GM23338 (cell line): ENCODE measurements around the gene MYRF. TPM values are rescaled to one million over a fixed set of nuclear protein-coding genes. Genes with fewer than 3 reads are reported as not detected.

Source experiments
- ATAC-seq: fragments of 200-7000 bp; cut with Tn5 transposase; 3 replicates; pipeline ENCODE4 v1.9.1; 2020
- DNase-seq: peaks from one replicate; pipeline ENCODE4 v3.0.0-alpha.2; 2015; ENCODE audit warnings: low spot score
- H2AFZ ChIP-seq: fragments of 200-600 bp; sonication (generic); 2 replicates; pipeline ENCODE4 v1.8.0; 2016; ENCODE audit warnings: antibody characterized with exemption, mild to moderate bottlenecking, moderate library complexity
- H3F3A ChIP-seq: fragments of 200-600 bp; sonication (generic); replicated peaks from 2 replicates; pipeline ENCODE4 v1.8.0; 2017; ENCODE audit warnings: antibody characterized with exemption, mixed run types, low read depth
- H3K27ac ChIP-seq: fragments of 200-600 bp; sonication (generic); 2 replicates; pipeline ENCODE4 v1.6.1; 2016; ENCODE audit warnings: low read depth
- H3K27me3 ChIP-seq: fragments of 200-600 bp; sonication (generic); 2 replicates; pipeline ENCODE4 v1.8.0; 2016; ENCODE audit warnings: mild to moderate bottlenecking, mixed run types, moderate library complexity; ENCODE audit not compliant: insufficient read depth
- H3K36me3 ChIP-seq: fragments of 200-600 bp; sonication (generic); 2 replicates; pipeline ENCODE4 v1.8.0; 2016; ENCODE audit warnings: mild to moderate bottlenecking; ENCODE audit not compliant: insufficient read depth
- H3K4me1 ChIP-seq: fragments of 200-600 bp; sonication (generic); 2 replicates; pipeline ENCODE4 v1.8.0; 2016; ENCODE audit warnings: mild to moderate bottlenecking, moderate library complexity; ENCODE audit not compliant: insufficient read depth
- H3K4me2 ChIP-seq: fragments of 200-600 bp; sonication (generic); 2 replicates; pipeline ENCODE4 v1.7.1; 2017; ENCODE audit warnings: mixed run types
- H3K4me3 ChIP-seq: fragments of 200-600 bp; sonication (generic); 2 replicates; pipeline ENCODE4 v1.6.1; 2016; ENCODE audit warnings: mixed run types
- H3K79me2 ChIP-seq: fragments of 200-600 bp; sonication (generic); replicated peaks from 2 replicates; pipeline ENCODE4 v1.8.0; 2017; ENCODE audit warnings: mild to moderate bottlenecking; ENCODE audit not compliant: insufficient read depth
- H3K9me2 ChIP-seq: fragments of 200-600 bp; sonication (generic); 2 replicates; pipeline ENCODE4 v1.8.0; 2017; ENCODE audit not compliant: insufficient read depth
- H4K20me1 ChIP-seq: fragments of 200-600 bp; sonication (generic); replicated peaks from 2 replicates; pipeline ENCODE4 v1.8.0; 2017; ENCODE audit warnings: mild to moderate bottlenecking; ENCODE audit not compliant: insufficient read depth
- H3K27ac Mint-ChIP-seq: 2 replicates; pipeline ENCODE4 v1.8.0; 2020; ENCODE audit warnings: inconsistent platforms, mild to moderate bottlenecking, moderate library complexity, mixed read lengths
- H3K27me3 Mint-ChIP-seq: 3 replicates; pipeline ENCODE4 v1.8.0; 2022; ENCODE audit warnings: low read depth, mild to moderate bottlenecking, moderate library complexity, mixed read lengths, inconsistent platforms; ENCODE audit not compliant: insufficient read depth, poor library complexity
- H3K36me3 Mint-ChIP-seq: 3 replicates; pipeline ENCODE4 v1.8.0; 2021; ENCODE audit warnings: low read depth, mild to moderate bottlenecking, inconsistent platforms, moderate library complexity, mixed read lengths
- H3K4me1 Mint-ChIP-seq: 3 replicates; pipeline ENCODE4 v1.8.0; 2020; ENCODE audit warnings: mild to moderate bottlenecking, inconsistent platforms, mixed read lengths
- H3K4me3 Mint-ChIP-seq: 3 replicates; pipeline ENCODE4 v1.8.0; 2021; ENCODE audit warnings: moderate library complexity, mild to moderate bottlenecking, inconsistent platforms, mixed read lengths
- H3K9me3 Mint-ChIP-seq: 3 replicates; pipeline ENCODE4 v1.8.0; 2020; ENCODE audit warnings: moderate library complexity, mild to moderate bottlenecking, inconsistent platforms, mixed read lengths
- CREB1 ChIP-seq: fragments of 250-450 bp; sonication (Bioruptor Pico); IDR thresholded peaks from 2 replicates; pipeline ENCODE4 v1.5.0; 2020; ENCODE audit warnings: low read depth, mild to moderate bottlenecking, moderate library complexity
- CTCF ChIP-seq, 2 experiments: fragments of 200-600 bp in 1 of 2; sonication (generic) in 1 of 2; conservative IDR thresholded peaks; 2 replicates each; pipeline versions ENCODE4 v1.5.1 to v1.6.1; 2016 to 2017; ENCODE audit warnings: antibody characterized with exemption in 2 of 2, low read depth in 2 of 2, mild to moderate bottlenecking in 2 of 2, moderate library complexity in 1 of 2
- EZH2phosphoT487 ChIP-seq: fragments of 200-600 bp; sonication (generic); IDR thresholded peaks from one replicate; pipeline ENCODE4 v1.8.1; 2018; ENCODE audit warnings: antibody characterized with exemption; ENCODE audit not compliant: unreplicated experiment
- POLR2AphosphoS5 ChIP-seq: IDR thresholded peaks from 2 replicates; pipeline ENCODE4 v1.6.1; 2016; ENCODE audit warnings: antibody characterized with exemption, low read depth
- STAT1 ChIP-seq: IDR thresholded peaks from one replicate; pipeline ENCODE4 v1.6.1; 2016; ENCODE audit warnings: antibody characterized with exemption; ENCODE audit not compliant: unreplicated experiment
- ZNF114 ChIP-seq: fragments of 250-450 bp; sonication (Bioruptor Pico); IDR thresholded peaks from 2 replicates; pipeline ENCODE4 v1.5.0; 2020; ENCODE audit warnings: mild to moderate bottlenecking, moderate library complexity
- ZNF331 ChIP-seq: fragments of 250-450 bp; sonication (Bioruptor Pico); IDR thresholded peaks from 2 replicates; pipeline ENCODE4 v1.5.0; 2020; ENCODE audit warnings: low read depth, mild to moderate bottlenecking, moderate library complexity
- ZNF462 ChIP-seq: fragments of 250-450 bp; sonication (Bioruptor Pico); IDR thresholded peaks from 2 replicates; pipeline ENCODE4 v1.5.0; 2020; ENCODE audit warnings: mild to moderate bottlenecking, moderate library complexity
- polyA plus RNA-seq: library from polyadenylated mRNA; unstranded; fragments of >200 nt; fragmentation: Nextera tagmentation; extraction: Ambion mirVana; gene quantifications from 2 replicates; pipeline ENCODE4 v1.2.1, GENCODE V29; 2016
- total RNA-seq: library from RNA; depleted of rRNA; stranded (reverse); fragments of >200 nt; shearing (Covaris generic); gene quantifications from 2 replicates; pipeline ENCODE4 v1.2.3, GENCODE V29; 2014

MYRF gene
- total and polyA plus RNA-seq, 2 experiments from 2014 or later, result 1.9 to 5.5 TPM

GRCh38 chr11:61743486-61744095 lies 8.8 kb upstream of the MYRF start:
- peak; percentile 16 for ATAC-seq
- H3K4me1 ChIP-seq, result no peaks in the 10 kb centered on the region; the same call in 1 of the 2 replicates
- Mint-ChIP-seq H3K27ac (no peak overlapping the region), H3K4me1 (peaks cover 6% of the 10 kb centered on the region; the same call in 1 of the 3 replicates), H3K4me3 (no peak overlapping the region), H3K27me3 (peaks cover 13% of the 10 kb centered on the region), H3K9me3 (no peaks in the 10 kb centered on the region), H3K36me3 (peaks cover 4% of the 10 kb centered on the region; the same call in 2 of the 3 replicates)
- H4K20me1 ChIP-seq, result no peaks in the 10 kb centered on the region
- peak; percentile 61 for DNase-seq
- H2AFZ ChIP-seq, result no peak overlapping the region
- H3K27me3 ChIP-seq, result no peaks in the 10 kb centered on the region
- no peaks in the 10 kb centered on the region for H3K9me2 ChIP-seq
- H3K27ac ChIP-seq, result no peak overlapping the region
- no peaks in the 10 kb centered on the region for H3K79me2 ChIP-seq
- no peaks in the 10 kb centered on the region for H3K36me3 ChIP-seq
- H3K4me3 ChIP-seq, result no peak overlapping the region
- H3F3A ChIP-seq, result no peaks in the 10 kb centered on the region
- no peak overlapping the region for H3K4me2 ChIP-seq
- peak; percentile 12 to 23; a peak in 3 of 4 replicates for TF ChIP-seq CTCF (conservative IDR thresholded peaks at IDR 0.05; ENCODE audit: low read depth in 2 of 2)
- no peak for TF ChIP-seq POLR2AphosphoS5

DNA sequence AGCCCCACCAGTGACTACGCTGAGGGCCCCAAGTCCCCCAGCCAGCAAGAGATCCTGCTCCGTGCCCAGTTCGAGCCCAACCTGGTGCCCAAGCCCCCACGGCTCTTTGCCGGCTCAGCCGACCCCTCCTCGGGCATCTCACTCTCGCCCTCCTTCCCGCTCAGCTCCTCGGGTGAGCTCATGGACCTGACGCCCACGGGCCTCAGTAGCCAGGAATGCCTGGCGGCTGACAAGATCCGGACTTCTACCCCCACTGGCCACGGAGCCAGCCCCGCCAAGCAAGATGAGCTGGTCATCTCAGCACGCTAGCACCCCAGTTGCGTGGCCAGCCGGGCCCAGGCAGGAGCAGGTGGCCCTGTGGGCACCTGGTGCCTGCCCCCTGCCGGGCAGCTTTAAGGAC lies 8.3 kb upstream of the MYRF start:
- H3K4me2 ChIP-seq, result no peak overlapping the region

GRCh38 chr11:61744609-61745156 lies 7.8 kb upstream of the MYRF start:
- Histone ChIP-seq H4K20me1 (no peaks in the 10 kb centered on the region), H2AFZ (no peak overlapping the region), H3K79me2 (no peaks in the 10 kb centered on the region), H3K4me1 (peaks cover 7% of the 10 kb centered on the region), H3K9me2 (no peaks in the 10 kb centered on the region), H3K27me3 (no peaks in the 10 kb centered on the region), H3K4me3 (no peak overlapping the region), H3K36me3 (no peaks in the 10 kb centered on the region), H3K27ac (no peak overlapping the region), H3F3A (no peaks in the 10 kb centered on the region), H3K4me2 (no peak overlapping the region)
- ATAC-seq (no peak), DNase-seq (no peak)
- peaks cover 4% of the 10 kb centered on the region; the same call in 2 of the 3 replicates for H3K36me3 Mint-ChIP-seq
- H3K4me1 Mint-ChIP-seq, result peaks cover 13% of the 10 kb centered on the region
- no peaks in the 10 kb centered on the region for H3K9me3 Mint-ChIP-seq
- H3K27ac Mint-ChIP-seq, result no peak overlapping the region
- H3K27me3 Mint-ChIP-seq, result peaks cover 10% of the 10 kb centered on the region
- H3K4me3 Mint-ChIP-seq, result no peak overlapping the region
- TF ChIP-seq ZNF462 (CRISPR knock-in tag) (no peak), EZH2phosphoT487 (no peak), ZNF331 (CRISPR knock-in tag) (no peak), ZNF114 (CRISPR knock-in tag) (no peak), STAT1 (no peak)

More for the DNA sequence above, 8.3 kb upstream of the MYRF start:
- Histone ChIP-seq H4K20me1 (no peaks in the 10 kb centered on the region), H3K9me2 (no peaks in the 10 kb centered on the region), H3K79me2 (no peaks in the 10 kb centered on the region), H2AFZ (no peak overlapping the region), H3F3A (no peaks in the 10 kb centered on the region), H3K4me1 (peaks cover 2% of the 10 kb centered on the region; the same call in 1 of the 2 replicates), H3K4me3 (no peak overlapping the region), H3K36me3 (no peaks in the 10 kb centered on the region), H3K27me3 (no peaks in the 10 kb centered on the region), H3K27ac (no peak overlapping the region)
- Mint-ChIP-seq H3K27me3 (peaks cover 10% of the 10 kb centered on the region), H3K4me1 (peaks cover 8% of the 10 kb centered on the region; the same call in 2 of the 3 replicates), H3K4me3 (no peak overlapping the region), H3K27ac (no peak overlapping the region), H3K36me3 (peaks cover 4% of the 10 kb centered on the region; the same call in 2 of the 3 replicates), H3K9me3 (no peaks in the 10 kb centered on the region)
- DNase-seq, result no peak
- no peak for ATAC-seq
- no peak for TF ChIP-seq CREB1 (CRISPR knock-in tag)
- no peak for TF ChIP-seq ZNF331 (CRISPR knock-in tag)
